HS-27A (cell line): ENCODE data around the gene WDR53.
"Not testable (repeated sequence)": the region's sequence is repeated elsewhere in the genome, so short reads cannot be mapped to it uniquely, and the experiment has no call there.

Experiments used
- DNase-seq: peaks from one replicate; pipeline ENCODE4 v3.0.0-alpha.2; 2012; ENCODE audit warnings: low read depth, missing footprints

WDR53 gene

GRCh38 chr3:196517162-196517800, 51.1 kb downstream of the WDR53 start:
- no peak for DNase-seq

- DNase-seq, result no peak
These were observed 53.3 kb downstream of the WDR53 start, which contains the start of gene SMCO1 for GRCh38 chr3:196514913-196515621. Gene SMCO1, minus strand, starts transcription at chr3:196515346. Its CDS starts 137 bp downstream, at chr3:196515209.

- no peak for DNase-seq
These were observed 54.0 kb downstream of the WDR53 start for GRCh38 chr3:196514350-196514716.

GRCh38 chr3:196513697-196514349, 54.5 kb downstream of the WDR53 start:
- DNase-seq, result no peak

GRCh38 chr3:196511646-196512425, 56.5 kb downstream of the WDR53 start:
- not testable (repeated sequence) for DNase-seq

GRCh38 chr3:196511108-196511507, 57.2 kb downstream of the WDR53 start:
- DNase-seq, result not testable (repeated sequence)

GRCh38 chr3:196506687-196507086, 61.7 kb downstream of the WDR53 start:
- DNase-seq, result no peak

GRCh38 chr3:196504556-196504955, 63.8 kb downstream of the WDR53 start:
- DNase-seq, result no peak
